Hepatocyte (in vitro differentiated cells): ENCODE results near the gene PIK3C2B.

ENCODE experiments used
- EZH2 ChIP-seq: fragments of 200-600 bp; sonication (generic); IDR thresholded peaks from 2 replicates; pipeline ENCODE4 v1.6.1; 2016; ENCODE audit warnings: antibody characterized with exemption, mild to moderate bottlenecking, borderline replicate concordance
- EZH2phosphoT487 ChIP-seq: fragments of 200-600 bp; sonication (generic); IDR thresholded peaks from one replicate; pipeline ENCODE4 v1.6.1; 2018; ENCODE audit warnings: antibody characterized with exemption, mild to moderate bottlenecking, low read depth, moderate library complexity; ENCODE audit not compliant: unreplicated experiment, severe bottlenecking
- TF ChIP-seq, protein P1 (sequence below): fragments of 200-600 bp; sonication (generic); IDR thresholded peaks from 2 replicates; pipeline ENCODE4 v1.5.1; 2016; ENCODE audit warnings: antibody characterized with exemption, mild to moderate bottlenecking; ENCODE audit not compliant: poor library complexity

DNA sequence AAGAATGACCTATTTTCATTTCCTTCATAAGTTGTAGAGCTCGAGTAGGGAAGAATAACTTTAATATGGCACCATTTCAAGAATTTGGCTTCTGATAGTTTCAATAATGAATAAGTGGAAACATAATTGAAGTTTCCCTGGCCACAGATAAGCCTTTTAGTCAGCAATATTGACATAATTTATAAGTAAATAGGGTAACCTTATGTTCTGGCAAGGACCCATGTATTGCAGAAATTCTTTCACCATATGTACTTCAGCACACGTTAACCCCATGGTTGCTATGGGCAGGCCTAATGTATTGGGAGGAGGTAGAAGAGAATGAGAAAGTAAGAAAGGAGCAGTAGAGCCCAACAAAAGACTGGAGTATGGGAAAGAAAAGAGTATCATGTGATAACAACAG lies 47.0 kb upstream of the PIK3C2B start:
- TF ChIP-seq, protein P1, sequence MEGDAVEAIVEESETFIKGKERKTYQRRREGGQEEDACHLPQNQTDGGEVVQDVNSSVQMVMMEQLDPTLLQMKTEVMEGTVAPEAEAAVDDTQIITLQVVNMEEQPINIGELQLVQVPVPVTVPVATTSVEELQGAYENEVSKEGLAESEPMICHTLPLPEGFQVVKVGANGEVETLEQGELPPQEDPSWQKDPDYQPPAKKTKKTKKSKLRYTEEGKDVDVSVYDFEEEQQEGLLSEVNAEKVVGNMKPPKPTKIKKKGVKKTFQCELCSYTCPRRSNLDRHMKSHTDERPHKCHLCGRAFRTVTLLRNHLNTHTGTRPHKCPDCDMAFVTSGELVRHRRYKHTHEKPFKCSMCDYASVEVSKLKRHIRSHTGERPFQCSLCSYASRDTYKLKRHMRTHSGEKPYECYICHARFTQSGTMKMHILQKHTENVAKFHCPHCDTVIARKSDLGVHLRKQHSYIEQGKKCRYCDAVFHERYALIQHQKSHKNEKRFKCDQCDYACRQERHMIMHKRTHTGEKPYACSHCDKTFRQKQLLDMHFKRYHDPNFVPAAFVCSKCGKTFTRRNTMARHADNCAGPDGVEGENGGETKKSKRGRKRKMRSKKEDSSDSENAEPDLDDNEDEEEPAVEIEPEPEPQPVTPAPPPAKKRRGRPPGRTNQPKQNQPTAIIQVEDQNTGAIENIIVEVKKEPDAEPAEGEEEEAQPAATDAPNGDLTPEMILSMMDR, result no peak
- TF ChIP-seq EZH2 (no peak), EZH2phosphoT487 (no peak)
